Omental fat pad (tissue), 4 donors: ENCODE measurements around the gene GIPC3. TPM values are rescaled to one million over a fixed set of nuclear protein-coding genes. Genes with fewer than 3 reads are reported as not detected.

Experiments used
- ATAC-seq: fragments of 150-250 bp; one replicate; pipeline ENCODE4 v1.9.1; 2016; ENCODE audit warnings: mild to moderate bottlenecking, moderate library complexity; ENCODE audit not compliant: low FRiP score
- DNase-seq: peaks from one replicate; pipeline ENCODE4 v3.0.0-alpha.2; 2019; ENCODE audit warnings: low spot score
- CTCF ChIP-seq, 3 donors: fragments of 450-650 bp; IDR thresholded peaks; one replicate each; pipeline ENCODE4 v1.5.1; 2016 to 2017; ENCODE audit warnings: antibody characterized with exemption in 3 of 3, mild to moderate bottlenecking in 3 of 3, moderate library complexity in 2 of 3
- total RNA-seq, 4 donors: library from RNA; depleted of rRNA; stranded (reverse); fragments of >200 nt; gene quantifications; one replicate each; pipeline ENCODE4 v1.1.0, GENCODE V29; 2016

Gene GIPC3
- total RNA-seq, 4 donors from 2014 or later: 0.56 to 3.0 (median 1.0) TPM

- no peak for ATAC-seq
- no peak for TF ChIP-seq CTCF (IDR thresholded peaks at IDR 0.05)
- DNase-seq: no peak
These were observed 39.6 kb upstream of the GIPC3 start for GRCh38 chr19:3545669-3546034.

GRCh38 chr19:3546119-3546518, 39.2 kb upstream of the GIPC3 start:
- ATAC-seq (no peak), DNase-seq (no peak)
- no peak for TF ChIP-seq CTCF (IDR thresholded peaks at IDR 0.05)

DNA sequence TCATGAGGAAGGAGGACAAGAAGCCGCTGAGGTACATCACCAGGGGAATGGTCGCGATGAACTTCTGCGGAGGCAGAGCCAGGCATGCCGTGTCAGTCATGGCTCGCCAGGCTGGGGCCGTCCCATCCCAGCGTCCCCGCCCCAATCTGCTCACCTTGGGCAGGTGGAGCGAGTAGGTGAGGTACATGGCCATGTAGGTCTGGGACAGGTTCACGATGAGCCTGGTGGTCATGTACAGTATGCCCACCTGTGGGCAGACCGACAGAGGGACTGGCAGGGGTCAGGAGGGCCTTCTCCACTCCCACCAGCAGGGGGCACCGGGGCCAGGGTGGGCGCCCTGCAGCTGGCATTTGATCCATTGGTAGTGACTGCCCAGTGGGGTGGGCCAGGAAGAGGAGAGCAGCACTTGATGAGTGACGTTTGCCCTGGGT, 38.0 kb upstream of the GIPC3 start:
- DNase-seq: no peak
- ATAC-seq: no peak
- TF ChIP-seq CTCF (IDR thresholded peaks at IDR 0.05): no peak

DNA sequence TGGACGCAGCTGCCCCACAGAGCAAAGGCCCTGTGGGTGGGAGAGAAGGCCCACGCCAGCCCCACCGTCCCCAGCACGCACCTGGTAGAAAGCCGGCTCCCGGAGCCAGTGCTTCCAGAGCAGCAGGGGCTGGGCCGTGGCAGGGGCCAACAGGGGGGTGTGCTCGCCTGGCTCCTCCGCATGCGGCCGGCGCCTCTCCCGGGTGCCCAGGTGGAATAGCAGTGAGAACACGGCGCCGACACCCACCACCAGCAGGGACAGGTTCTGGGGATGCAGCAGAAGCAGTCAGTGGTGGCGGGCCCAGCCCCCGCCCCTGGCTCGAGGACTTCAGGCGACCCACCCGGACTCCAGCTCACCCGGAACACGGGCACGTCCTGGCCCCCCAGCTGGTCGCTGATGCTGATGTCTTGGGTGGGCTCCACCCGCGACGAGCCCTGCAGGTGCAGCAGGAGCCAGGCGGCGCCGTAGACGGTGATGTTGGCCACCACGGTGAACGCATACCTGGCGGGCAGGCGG, 37.5 kb upstream of the GIPC3 start:
- DNase-seq (no peak), ATAC-seq (no peak)
- TF ChIP-seq CTCF (IDR thresholded peaks at IDR 0.05): no peak

- TF ChIP-seq CTCF (IDR thresholded peaks at IDR 0.05): no peak
- ATAC-seq (no peak), DNase-seq (no peak)
These were observed 36.7 kb upstream of the GIPC3 start for GRCh38 chr19:3548606-3549005.

DNA sequence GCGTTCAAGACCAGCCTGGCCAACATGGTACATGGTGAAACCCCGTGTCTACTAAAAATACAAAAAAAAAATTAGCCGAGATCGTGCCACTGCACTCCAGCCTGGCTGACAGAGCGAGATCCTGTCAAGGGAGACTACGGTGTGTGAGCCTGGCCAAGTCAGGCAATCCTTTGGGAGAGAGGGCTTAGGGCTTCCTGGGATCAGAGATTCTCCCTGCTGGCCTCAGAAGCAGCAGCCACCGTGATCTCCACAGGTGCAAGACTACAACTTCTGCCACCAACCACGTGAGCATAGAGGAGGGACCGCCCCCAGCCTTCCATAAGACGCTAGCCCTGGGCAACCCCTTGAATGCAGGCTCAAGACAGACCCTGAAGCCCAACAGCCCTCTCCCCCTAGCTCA, 35.5 kb upstream of the GIPC3 start:
- DNase-seq: no peak
- no peak for ATAC-seq

More for the DNA sequence above, 35.5 kb upstream of the GIPC3 start:
- no peak for TF ChIP-seq CTCF (IDR thresholded peaks at IDR 0.05)
